OCI-LY1 (cell line): ENCODE measurements around the gene MYZAP.

Source experiments
- EZH2 ChIP-seq: fragments of 200-600 bp; sonication (generic), shearing (Covaris generic); IDR thresholded peaks from 2 replicates; pipeline ENCODE4 v1.8.0; 2017; ENCODE audit warnings: borderline replicate concordance, mixed run types, mild to moderate bottlenecking, antibody characterized with exemption, low read length, moderate library complexity, mixed read lengths
- TF ChIP-seq, protein P1 (sequence below): fragments of 200-600 bp; sonication (generic), shearing (Covaris generic); IDR thresholded peaks from 2 replicates; pipeline ENCODE4 v1.5.1; 2017; ENCODE audit warnings: mild to moderate bottlenecking, antibody characterized with exemption, low read length, moderate library complexity, mixed read lengths

DNA sequence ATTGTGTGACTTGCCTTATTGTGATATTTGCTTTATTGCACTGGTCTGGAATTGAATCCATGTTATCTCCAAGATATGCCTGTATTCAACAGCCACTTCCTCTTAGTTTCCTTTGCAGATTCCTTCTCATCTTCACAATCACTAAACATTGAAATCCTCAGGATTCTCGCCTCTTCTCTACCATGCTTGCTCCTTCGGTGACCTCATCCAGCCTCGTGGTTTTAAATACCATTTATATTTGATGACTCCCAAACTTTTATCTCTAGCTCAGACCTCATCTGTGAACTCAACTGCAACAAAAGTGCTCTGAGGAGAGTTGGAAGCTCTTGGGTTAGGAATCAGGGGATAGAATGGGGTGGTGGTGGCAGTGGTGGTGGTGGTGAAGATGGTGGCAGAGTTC, 134.7 kb downstream of the MYZAP start:
- TF ChIP-seq, protein P1, sequence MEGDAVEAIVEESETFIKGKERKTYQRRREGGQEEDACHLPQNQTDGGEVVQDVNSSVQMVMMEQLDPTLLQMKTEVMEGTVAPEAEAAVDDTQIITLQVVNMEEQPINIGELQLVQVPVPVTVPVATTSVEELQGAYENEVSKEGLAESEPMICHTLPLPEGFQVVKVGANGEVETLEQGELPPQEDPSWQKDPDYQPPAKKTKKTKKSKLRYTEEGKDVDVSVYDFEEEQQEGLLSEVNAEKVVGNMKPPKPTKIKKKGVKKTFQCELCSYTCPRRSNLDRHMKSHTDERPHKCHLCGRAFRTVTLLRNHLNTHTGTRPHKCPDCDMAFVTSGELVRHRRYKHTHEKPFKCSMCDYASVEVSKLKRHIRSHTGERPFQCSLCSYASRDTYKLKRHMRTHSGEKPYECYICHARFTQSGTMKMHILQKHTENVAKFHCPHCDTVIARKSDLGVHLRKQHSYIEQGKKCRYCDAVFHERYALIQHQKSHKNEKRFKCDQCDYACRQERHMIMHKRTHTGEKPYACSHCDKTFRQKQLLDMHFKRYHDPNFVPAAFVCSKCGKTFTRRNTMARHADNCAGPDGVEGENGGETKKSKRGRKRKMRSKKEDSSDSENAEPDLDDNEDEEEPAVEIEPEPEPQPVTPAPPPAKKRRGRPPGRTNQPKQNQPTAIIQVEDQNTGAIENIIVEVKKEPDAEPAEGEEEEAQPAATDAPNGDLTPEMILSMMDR, result no peak
- TF ChIP-seq EZH2, result no peak
